Hematopoietic multipotent progenitor cell (in vitro differentiated cells): ENCODE results near the gene LPAR2. TPM values are rescaled to one million over a fixed set of nuclear protein-coding genes. Genes with fewer than 3 reads are reported as not detected.
"Not testable (repeated sequence)": the region's sequence is repeated elsewhere in the genome, so short reads cannot be mapped to it uniquely, and the experiment has no call there.

ENCODE experiments used
- DNase-seq, 3 donors: peaks; one replicate each; pipeline ENCODE4 v3.0.0-alpha.2; 2011 to 2015; ENCODE audit warnings: low read depth in 2 of 3, low spot score in 2 of 3
- total RNA-seq: library from RNA; depleted of rRNA; stranded (reverse); fragments of >200 nt; gene quantifications from one replicate; pipeline ENCODE4 v1.2.3, GENCODE V29; 2012

Gene LPAR2
- total RNA-seq = 22.6 TPM

DNA sequence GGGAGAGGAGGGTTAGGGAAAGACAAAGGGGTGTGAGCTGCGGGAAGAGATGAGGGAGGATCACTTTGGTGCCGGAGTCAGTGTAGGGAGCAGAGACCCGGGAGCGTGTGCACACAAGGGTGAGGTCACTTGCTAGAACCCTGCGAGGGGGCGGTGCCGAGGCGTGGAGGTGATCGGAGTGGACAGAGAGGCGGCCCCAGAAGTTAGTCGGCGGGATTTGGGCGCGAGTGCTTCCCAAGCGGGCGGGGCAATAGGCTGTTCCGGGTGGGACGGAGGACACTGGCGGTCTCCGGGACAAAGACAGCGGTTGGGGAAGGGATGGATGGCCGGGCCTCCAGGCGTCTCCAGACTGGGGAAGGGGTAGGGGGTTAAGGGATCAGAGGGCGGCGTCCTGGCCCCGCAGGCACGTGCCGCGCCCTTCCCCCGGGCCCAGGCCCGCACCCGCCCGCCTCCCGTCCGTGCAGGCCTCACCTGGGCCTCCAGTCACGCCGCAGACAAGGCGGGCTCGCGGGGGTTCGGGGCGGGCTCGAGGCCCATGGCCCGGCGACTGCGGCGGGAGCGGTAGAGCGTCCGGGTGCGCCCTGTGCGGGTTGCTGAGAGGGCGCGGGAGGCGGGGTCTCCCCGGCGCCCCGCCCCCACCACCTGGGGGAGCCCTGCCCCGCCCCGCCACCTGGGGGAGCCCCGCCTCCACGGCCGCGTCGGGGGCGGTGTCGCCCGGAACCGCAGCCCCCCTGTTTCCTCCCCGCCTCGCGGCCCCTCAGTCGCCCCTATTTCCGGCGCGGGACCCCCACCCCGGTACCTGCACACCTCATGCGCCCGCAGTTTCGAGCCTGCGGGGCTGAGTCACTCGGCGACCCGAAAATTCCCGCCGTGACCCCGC lies at the start of gene LPAR2:
Gene LPAR2, minus strand, starts transcription at position 600 of the 880 bp plus-strand sequence. CDS start 945 bp downstream, outside the sequence.
- DNase-seq = peak; percentile 47 to 65 (median 52)

DNA sequence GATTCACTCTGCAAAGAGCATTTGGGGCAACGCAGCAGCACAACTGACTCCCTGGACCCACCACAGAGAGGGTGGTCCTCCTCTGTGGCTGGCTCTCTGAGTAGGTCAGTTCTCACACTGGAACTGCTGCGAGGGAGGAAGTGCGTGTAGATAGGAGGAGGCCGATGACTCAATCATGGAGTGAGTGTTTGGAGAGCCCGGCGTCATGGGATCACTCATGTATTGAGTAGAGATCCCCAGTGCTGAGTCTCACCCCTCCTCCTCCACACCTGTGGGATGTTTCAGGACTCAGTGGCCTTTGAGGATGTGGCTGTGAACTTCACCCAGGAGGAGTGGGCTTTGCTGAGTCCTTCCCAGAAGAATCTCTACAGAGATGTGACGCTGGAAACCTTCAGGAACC lies 49.6 kb upstream of the LPAR2 start:
- DNase-seq = no peak

DNA sequence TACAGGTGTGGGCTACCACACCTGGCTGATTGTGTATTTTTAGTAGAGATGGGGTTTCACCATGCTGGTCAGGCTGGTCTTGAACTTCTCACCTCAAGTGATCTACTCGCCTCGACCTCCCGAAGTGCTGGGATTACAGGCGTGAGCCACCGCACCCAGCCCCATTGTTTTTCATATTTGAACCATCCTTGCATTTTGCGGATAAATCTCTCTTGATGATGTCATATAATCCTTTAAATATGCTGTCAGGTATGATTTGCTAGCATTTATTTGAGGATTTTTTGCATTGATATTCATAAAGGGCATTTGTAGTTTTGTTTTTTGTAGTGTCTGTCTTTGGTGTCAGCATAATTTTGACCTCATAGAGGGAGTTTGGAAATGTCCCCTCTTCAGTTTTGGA lies 46.3 kb upstream of the LPAR2 start:
- DNase-seq = peak in 1 of 3 donors; percentile 27

DNA sequence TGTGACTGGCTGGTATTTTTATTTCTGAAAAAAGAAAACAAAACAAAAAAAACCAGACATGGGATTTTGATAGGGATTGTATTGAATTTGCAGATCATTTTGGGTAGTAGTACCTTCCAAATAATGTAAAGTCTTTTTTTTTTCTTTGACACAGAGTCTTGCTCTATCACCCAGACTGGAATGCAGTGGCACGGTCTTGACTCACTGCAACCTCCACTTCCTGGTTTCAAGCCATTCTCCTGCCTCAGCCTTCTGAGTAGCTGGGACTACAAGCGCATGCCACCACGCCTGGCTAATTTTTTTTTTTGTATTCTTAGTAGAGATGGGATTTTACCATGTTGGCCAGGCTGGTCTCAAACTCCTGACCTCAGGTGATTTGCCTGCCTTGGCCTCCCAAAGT lies 44.8 kb upstream of the LPAR2 start:
- no peak for DNase-seq

DNA sequence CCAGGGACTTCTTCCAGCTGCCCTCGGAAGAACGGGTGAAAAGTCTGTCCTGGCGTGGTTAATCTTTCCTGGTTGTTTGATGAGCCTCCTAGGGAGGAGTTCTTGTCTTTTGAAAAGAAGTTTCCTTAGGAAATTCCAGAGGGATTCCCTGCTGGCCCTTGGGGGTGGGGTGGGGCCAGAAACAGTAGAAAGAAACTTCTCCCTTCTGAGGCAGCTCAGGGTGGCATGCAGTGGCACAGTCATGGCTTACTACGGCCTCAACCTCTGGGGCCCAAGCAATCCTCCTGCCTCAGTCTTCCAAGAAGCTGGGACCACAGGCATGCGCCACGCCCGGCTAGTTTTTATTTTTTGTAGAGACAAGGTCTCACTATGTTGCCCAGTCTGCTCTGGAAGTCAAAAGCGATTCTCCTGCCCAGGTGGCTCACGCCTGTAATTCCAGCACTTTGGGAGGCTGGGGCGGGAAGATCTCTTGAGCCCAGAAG lies 42.1 kb upstream of the LPAR2 start:
- DNase-seq = no peak

DNA sequence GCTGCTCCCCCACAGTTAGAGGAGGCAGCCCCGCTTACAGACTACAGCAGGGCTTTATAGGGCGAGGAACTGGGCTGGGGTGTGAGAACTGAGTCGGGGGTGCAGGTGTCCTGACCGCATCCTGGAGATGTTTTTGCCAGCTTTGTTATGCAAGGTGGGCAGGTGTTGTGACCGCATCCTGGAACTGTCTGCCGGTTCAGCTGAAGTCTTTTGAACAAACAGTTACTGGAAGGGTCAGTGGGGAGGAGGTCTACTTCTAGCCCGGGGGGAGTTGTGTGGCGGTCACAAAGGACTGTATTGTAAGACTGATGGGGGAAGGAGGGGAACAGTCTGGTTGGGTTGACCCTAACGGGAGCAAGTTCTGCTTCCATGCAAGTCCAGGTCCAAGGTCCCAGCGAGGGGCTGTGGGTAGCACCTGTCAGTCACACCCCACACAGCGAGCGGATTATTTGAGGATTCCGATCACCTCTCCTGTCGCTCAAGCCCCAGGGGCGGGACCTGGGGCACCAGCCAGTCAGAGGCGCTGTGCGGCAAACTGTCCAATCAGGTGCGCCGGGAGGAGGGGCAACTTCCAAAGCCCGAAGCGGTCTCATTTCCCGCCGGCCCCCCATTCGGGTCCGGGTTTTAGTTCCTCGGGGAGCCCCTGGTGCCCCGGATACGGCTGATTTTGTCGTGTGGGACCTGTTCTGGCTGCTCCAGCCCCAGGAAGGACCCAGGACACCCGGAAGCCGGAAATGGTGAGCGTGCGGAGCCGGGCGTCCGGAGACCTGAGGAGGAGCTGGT lies 40.4 kb upstream of the LPAR2 start, which contains the start of gene ZNF101:
Gene ZNF101, plus strand, starts transcription at position 610 of the 783 bp plus-strand sequence. Its CDS starts 125 bp downstream, at position 735.
- DNase-seq = peak; percentile 75 to 97 (median 91)

DNA sequence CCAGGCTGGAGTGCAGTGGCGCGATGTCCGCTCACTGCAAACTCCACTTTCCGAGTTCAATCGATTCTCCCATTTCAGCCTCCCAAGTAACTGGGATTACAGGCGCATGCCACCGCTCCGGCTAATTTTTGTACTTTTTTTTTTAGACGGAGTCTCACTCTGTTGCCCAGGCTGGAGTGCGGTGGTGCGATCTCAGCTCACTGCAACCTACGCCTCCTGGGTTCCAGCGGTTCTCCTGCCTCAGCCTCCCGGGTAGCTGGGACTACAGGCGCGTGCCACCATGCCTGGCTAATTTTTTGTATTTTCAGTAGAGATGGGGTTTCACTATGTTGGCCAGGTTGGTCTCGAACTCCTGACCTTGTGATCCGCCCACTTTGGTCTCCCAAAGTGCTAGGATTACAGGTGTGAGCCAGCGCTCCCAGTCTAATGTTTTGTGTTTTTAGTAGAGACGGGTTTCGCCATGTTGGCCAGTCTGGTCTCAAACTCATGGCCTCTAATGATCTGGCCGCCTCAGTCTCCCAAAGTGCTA lies 37.5 kb upstream of the LPAR2 start:
- DNase-seq = not testable (repeated sequence)

DNA sequence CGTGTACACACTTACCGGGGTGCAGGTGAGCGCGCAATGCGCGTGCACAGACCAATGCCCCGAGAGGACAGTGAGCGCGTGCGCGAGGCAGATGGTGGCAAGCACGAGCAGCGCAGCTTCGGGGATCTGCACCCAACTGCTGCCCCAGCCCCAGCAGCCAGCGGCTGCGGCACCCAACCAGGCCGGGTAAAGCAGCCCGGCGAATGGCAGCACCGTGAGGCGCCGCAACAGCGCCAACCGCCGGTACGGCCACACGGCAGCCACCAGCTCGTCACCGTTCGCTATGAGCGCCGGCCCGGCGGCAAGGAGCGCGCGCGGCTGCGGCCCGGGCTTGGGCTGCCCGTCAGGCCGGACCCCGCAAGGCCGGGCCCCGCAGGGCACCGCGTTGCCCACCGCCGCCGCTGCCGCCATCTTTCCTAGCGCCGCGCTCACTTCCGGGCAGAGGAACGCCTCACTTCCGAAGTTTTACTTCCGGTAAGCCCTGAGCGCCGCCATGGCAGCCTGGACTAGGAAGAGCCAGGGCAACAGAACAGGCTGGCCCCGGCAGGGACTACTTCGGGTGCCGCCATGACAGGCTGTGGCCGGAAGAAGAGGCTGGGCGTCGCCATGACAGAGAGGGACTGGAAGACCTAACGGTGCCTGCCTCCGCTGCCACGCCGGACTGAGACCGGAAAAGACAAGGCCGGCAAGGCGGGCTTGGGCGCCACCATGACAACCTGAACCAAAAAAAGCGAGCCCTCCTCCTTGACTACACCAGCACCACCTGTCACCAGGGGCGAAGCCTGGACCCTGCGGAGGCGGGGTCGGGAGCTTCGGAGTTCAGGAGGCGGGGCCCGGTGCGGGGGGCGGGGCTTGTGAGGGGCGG lies 35.5 kb upstream of the LPAR2 start, which contains the start of gene ATP13A1:
Gene ATP13A1, minus strand, starts transcription at position 421 of the 865 bp plus-strand sequence. Its CDS starts 10 bp downstream, at position 411.
- peak; percentile 86 to 99 (median 96) for DNase-seq

DNA sequence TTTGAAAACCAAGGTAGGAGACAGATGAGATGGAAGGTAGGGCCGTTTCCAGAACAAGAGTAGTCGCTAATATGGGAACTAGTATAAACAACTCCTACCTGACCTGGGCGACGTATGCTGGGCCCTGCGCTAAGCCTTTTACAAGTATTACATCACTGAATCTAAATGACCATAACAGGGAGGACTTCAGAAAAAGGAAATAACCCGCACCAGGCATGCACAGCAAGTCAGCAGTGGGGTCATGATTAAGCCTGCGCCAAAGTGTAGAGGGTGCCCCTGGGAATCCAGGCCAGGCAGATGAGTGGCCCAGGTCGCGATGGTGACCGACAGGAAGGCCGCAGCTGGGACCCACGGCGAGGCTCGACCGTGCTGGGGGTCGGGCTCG lies 34.8 kb upstream of the LPAR2 start:
- DNase-seq = no peak

DNA sequence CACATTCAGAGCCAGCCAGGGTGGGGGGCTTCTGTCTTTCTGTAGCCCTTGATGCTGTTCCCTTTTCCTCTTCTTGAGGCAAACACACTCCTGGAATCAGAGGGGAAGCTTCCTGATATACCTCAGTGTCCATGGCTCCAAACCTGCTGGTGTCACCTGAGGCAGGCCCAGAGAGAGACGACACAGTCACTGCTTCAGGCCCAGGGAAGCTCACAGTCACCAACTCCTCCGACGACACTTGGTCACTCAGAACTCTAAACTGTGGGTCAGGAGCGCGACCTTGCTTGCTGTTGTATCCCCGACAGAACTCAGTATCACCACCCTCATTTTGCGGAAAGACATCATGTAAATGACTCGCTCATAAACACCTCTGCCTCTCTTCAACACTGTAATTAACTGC lies 34.3 kb upstream of the LPAR2 start:
- DNase-seq = no peak

DNA sequence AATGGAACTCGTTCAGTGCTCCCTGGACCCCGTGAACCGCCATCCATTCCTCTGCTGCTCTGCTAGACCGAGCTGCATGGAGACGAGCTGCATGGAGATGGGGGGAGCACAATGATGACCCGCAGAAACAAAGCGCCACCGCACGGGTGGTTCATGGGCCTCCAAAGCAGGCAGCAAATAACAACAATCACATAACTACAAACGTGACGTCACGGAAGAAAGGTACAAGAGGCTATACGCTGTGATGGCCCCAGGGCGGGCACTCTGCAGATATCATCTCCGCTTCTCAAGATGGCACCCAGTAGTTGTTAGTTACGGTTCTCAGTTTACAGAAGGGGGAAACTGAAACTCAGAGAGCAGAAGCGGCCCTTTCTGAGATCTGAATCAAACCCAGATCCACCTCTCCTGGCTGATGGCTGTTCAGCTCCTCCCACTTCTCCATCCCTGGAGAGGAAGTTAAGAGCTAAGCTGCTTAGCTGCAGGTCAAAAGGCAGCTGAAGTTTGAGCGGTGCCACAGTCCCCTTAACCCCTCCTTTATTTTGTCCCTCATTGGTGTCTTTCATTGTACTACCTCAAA lies 33.7 kb upstream of the LPAR2 start:
- DNase-seq = peak in 1 of 3 donors; percentile 47

DNA sequence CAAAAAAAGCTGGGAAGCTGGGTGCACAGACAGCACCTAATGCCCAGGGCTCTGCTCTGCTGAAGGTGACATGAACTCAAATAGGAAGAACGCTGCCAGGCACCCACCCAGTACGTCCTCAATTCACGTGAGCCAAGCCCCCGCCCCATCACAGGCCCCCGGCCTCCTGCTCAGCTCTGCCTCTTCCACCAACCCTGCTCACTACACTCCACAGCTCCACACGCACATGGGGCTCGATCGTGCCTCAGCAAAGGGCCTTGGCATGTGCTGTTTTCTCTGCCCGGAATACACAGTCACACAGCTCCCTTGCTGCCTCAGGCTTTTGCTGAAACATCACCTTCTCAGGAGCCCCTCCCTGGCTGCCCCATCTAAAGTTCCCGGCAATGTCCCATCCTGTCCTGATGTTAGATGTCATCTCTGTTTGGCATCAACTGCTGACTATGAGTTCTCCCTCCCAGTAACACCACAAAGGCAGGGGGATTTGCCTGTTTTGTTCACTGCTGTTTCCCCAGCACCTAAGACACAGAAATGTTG lies 33.2 kb upstream of the LPAR2 start:
- DNase-seq = no peak

DNA sequence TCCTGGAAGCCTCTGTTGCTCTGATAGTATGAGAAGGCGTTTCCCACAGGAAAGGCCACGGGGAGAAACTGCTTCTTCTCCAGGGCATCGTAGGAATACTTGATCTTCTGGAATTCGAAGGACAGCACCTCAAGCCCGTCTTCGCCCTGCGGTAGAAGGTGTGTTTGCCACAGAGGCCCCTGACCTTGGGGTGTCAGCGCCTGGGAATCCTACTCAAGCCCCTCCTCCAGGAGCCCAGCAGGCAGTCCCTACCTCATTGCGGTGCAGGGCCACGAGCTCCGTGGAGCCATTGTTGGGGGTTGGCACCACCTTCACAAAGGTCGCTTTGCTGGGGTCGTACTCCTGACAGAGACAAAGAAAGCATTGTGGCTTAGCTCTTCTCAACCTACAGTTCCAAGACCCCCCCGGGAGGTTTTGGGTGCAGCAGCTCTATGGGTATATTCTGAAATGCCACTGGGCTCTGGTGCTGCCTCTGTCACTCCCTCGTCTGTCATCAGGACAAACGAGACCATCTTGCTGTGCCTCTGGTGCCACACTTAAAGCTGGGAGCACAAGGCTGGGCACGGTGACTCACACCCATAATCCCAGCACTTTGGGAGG lies 31.7 kb upstream of the LPAR2 start:
- no peak for DNase-seq

DNA sequence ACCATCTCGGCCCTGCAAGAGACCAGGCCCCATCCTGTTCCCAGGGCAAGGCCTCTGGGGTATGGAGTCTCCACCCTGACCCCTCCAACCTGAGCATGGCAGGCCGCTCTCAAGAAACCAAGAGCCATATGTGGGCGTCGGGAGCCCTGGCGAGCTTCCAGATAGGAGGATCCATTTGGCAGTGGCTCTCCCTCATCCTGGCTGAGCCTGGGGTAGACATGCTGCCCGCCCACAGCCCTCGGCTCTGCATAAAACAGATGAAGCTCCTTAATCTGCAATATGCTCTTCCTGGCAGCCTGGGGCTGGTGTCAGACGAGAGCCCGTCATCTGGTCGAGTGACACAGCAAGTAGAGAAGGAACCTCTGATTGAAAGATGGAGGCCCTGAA lies 29.4 kb upstream of the LPAR2 start:
- no peak for DNase-seq

DNA sequence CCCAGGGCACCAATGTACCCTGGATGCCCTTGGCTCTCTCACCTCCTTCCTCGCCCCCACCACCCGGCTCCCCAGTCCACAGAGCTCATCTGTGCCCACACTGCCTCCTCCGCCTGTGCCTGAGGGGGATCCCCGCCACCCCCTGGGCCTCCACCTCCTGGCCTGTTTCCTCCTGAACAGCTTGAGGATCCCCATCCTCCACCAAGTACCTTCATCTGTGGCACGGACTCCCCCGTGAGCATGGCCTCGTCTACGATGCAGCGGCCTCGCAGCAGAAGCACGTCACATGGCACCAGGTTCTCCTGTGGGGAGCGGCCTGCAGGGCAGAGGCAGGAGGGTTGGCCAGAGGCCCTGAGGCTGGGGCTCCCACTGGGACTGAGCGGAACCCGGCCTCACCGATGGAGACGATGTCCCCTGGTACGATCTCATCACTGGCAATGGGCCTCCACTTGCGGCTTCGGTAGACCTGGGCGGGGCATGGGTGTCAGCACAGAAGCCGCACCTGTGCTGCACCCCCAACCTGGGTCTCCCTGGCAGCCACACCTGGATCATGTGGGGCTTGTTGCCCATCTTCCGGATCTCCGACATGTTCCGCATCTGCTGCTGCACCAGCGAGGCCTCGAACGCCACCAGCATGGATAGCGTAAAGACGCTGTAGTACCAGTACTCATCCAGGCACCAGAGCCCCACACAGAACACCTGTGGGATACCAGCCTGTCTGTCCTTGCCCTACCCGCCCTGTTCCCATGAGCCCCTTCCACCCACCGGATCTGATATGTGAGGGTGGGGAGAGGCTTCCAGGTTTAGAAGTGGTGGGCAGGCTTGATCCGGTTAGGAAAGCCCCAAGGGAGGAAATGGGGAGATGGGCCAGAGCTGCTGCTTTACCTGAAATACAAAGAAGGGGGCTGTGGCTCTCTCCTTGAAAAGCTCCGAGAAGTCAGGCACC lies 28.7 kb upstream of the LPAR2 start:
- DNase-seq = no peak

DNA sequence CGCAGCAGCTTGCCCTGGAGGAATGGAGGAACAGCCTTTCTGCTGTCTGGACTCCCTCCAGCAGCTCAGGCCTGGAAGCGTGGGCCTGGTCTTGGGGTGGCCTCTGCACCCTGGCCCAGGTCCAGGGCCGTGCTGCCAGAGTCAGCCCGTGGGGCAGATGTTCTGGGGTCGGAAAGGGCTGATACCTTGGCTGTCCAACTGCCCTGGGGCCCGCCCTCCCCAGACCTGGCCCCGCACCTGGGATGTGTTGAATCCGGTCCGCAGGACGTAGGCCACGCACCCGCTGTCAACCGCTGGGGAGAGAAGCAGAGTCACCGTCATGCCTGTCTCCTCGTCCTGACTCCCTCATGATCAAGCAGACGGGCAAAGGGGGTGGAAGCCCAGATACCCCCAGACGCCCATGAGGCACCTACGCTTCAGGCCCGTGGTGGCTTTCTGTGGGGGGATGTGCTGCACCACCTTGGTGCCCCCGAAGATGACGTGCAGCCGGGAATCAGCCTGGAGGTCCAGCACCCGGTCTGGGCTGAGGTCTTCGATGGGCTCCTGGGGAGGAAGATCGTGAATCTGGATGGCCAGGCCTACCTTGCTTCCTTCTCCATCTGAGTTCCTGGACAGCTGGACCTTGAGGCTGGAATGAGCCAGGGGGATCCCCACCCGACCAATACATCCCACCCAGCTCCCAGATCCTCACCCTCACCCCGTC lies 27.8 kb upstream of the LPAR2 start:
- no peak for DNase-seq

DNA sequence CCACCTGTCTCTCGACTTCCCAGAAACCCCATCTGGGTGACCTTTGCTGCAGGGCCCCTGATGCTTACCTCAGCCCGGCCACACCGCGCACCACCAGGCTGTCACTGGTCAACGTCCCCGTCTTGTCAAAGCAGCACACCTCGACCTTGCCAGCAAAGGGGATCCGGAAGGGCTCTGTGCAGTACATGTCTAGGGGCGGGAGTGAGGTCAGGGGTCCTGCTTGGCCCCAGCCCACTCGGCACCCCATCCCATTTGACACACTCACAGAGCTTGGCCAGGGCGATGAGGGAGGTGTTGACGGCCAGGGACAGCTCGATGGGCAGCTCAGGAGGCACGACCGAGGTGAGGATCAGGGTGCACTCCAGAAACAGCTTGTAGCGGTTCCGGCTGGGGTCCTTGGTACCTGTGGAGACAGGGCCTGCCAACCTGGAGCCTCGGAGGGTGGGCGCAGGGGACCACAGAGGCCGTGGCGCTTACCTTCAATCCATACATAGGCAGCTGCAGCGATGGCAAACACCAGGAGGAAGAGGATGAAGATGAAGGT lies 27.1 kb upstream of the LPAR2 start:
- DNase-seq = no peak
